GM20431 (cell line): Measurements from ENCODE around the gene OTUB1.
"Not testable (repeated sequence)": the region's sequence is repeated elsewhere in the genome, so short reads cannot be mapped to it uniquely, and the experiment has no call there.

ENCODE experiments used
- in situ Hi-C: fragments of 300-500 bp; cut with MseI, MboI; formaldehyde crosslinking; loops from one replicate; pipeline ENCODE4 v1.15.0; 2020; ENCODE audit warnings: low sequenced_read_pairs; ENCODE audit not compliant: unreplicated experiment

The OTUB1 gene

DNA sequence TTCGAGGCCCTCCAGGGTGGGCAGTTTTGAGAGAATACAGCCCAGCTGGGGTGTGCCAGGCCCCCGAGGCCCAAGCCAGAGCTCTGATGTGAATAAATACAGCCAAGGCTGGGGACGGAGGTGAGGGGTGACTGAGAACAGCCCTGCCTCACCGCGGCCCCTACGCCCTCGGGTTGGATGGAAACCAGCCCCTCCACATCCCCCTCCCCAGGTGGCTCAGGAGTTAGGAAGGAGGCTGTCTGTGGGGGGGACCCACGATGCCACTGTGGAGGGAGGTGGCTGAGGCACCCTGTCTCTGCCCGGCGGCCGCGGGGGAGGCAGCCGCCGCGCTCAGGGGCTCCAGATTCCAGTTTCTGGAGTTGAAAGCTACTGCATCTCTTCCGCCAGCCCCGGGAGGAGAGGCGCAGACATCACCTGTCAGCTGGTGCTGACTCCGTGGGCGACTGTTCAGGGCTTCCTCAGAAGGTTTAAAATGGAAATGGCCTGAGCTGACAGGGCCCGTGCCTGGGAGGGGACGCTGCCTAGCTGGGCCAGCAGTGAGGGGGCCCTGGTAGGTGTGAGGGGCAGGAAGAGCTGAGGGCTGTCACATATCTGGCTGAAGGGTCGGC, 50.9 kb downstream of the OTUB1 start:
- in situ Hi-C loops, result no loop called here

DNA sequence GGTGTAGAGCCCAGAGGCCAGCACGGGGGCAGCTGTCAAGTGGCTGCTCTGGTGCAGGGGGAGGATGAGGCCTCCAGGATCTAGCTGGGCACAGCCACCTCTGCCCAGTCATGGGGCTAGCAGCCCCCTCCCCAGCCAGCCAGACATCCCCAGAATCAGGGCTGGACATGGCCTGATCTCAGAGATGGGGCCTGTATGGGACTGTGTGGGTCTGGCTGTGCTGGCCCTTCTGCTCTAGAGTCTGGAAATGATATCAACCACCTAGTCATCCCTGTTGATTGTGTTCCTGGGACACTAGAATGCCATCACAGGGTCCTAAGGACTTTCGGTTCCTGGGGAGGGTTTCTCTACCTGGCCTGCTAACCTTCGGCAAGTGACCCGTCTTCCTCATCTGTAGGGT, 52.3 kb downstream of the OTUB1 start:
- in situ Hi-C loops, result no loop called here

DNA sequence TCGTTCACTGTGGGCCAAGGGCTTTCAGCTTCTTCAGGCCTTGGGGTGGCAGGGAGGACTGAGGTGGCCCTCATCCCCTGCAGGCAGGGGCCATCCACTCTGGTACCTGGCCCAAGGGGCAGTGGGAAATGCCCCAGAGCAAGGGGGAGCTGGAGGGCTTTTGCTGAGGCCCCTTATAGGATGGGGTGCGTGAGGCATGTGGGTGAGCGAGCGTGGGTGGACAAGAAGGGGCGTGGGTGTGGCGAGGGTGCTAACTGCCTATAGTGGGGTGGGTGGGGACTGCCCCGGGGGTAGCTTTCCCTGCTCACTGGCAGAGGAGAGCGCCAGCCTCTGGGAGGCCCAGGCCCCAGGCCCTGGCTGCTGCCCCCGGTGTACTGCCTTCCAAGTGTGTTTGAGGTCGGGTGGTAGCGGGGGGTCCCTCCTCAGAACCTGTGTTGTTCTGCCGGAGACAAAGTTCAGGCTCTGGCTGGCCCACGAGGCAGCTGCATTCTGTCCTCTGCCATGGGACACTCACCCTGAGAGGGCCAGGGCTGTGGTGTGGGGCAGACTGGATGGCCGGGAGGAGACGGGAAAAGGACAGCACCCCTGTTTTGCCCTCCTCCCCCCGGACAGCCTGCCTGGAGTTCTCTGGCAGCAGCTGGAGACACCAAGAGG, 52.9 kb downstream of the OTUB1 start:
- in situ Hi-C loops, result no loop called here

DNA sequence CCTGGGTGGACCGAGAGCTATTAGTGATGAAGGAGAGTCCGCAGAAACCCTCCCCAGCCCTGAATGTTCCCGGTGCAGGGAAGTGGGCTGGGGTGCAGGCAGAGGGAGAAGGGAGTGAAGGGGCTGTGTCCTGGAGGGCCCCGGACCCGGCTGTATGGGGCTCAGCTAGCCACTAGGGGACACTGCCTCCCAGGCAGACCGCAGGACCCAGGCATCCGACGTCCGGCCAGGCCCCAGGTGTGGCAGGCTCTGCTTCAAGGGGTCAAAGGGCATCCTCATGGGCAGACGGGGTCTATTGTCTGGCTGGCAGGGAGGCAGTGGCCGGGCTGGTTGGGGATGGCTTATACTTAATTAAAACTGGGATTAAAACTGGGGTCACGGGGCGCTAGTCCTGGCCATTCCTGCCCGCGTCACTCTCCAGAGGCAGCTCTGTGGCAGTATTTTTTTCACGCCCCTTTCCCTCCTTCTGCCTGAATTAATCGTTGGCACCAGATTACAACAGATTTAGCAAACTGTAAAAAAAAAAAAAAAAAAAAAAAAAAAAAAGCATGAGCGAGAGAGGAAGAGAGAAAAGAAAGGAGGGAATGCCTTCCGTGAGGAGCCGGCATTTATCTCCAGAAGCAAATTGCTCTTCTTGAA, 54.6 kb downstream of the OTUB1 start:
- in situ Hi-C loops, result no loop called here

DNA sequence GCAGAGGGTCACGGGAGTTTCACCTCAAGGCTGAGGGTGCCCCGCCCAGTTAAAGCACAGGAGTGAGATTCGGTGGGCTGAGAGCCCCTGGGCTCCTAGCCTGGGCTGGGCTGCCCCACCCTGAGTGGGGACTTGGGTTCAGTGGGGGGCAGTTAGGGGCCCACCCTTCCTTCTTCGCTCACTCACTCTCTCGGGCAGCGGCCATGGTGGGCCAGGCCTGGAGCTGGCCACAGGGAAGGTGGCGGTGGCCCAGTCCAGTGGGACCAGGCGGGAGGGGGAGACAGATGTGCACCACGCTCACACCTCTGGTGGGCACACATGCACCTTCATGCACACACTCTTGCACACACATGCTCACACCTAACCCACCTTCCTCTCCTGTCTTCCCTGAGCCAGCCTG, 55.6 kb downstream of the OTUB1 start:
- in situ Hi-C loops, result no loop called here

DNA sequence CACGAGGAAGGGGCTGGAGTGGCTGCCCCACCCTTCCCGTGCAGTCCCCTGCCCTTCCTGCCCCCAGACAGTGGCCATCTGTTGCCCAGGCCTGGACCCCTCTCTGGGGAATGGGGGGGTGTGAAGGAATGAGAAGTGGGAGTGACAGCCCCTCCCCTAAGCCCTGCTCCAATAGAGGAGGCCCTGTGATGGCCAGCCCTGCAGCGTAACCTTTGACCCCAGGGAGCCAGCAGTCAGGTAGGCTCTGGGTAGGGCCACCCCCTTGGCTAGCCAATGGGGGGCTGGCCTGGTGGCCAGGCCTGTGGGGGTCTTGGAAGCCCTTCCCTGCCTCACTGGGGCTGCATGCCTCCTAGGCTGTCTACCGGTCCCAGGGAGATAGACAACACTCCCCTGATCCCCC, 56.1 kb downstream of the OTUB1 start:
- in situ Hi-C loops, result no loop called here

DNA sequence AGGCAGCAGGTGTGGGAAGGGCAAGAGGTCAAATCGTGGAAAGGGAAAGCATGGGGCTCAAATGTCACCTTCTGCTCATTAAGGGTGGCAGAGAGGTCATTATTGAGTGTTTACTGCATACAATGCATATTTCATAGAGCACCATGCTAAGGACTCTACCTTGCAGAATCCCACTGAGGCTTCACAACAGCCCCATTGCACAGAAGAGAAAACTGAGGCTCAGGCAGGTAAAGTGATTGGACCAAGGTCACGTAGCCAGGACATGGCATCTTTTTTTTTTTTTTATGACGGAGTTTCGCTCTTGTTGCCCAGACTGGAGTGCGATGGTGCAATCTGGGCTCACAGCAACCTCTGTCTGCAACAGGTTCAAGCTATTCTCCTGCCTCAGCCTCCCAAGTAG, 57.3 kb downstream of the OTUB1 start:
- in situ Hi-C loops, result no loop called here

DNA sequence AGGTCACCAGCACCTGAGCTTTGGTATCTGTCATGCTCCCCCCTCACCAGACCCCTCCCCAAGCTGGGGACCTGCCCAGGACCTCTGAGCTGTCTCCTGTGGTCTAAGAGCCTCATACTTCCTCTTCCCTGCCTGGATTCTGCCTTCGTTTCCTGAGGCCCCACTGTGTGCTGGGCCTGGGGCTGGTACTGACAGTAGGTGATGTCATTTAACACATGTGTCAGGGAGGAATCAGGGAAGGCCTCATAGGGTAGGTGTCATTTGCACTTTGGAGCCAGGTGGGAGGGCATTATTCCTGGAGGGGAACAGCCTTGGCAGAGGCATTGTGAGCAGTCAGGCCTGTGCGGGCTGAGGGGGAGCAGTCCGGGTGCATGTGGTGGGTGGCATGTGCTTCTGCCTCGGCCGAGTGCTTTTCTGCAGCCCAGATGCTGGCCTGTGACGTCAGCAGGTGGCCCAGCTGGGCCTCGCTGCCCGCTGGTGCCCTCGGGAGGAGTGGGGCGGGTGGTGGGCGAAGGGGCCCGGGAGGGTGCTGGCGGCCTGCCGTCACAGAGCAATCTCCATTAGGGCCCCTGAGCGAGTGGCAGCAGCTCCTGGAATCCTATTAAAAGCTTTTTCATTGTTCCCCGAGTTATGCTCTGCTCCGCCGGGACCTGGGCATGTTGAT, 58.6 kb downstream of the OTUB1 start:
- in situ Hi-C loops, result no loop called here

DNA sequence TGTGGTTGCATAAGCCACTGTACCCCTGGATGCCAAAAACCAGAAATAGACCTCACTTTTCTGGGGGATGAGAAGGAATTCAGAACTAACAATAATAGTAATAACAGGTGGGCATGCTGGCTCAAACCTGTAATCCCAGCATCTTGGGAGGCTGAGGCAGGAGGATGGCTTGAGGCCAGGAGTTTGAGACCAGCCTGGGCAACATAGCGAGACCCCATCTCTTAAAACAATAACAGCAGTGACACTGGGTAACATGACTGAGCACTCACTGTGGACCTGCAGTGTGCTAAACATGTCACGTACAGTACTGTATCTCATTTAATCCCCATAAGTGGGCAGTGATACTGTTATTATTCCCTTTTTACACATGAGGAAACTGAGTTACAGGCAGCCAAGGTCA, 59.5 kb downstream of the OTUB1 start:
- in situ Hi-C loops, result no loop called here

DNA sequence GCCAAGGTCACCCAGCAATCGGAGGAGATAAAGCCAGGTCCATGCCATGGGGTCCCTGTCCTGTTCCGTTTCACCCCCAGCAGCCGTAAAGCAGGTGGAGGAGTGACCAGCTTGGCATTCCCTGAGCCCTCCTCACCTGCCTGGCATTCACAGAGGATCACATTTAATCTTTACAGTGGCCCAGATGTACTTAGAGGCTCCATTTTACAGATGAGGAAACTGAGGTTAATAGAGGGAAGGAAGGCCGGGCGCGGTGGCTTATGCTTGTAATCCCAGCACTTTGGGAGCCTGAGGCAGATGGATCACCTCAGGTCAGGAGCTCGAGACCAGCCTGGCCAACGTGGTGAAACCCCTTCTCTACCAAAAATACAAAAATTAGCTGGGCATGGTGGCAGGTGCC, 61.1 kb downstream of the OTUB1 start:
- in situ Hi-C loops, result not testable (repeated sequence)
